Suppressor macrophage (primary cell): ENCODE data around the gene SPDYC.
A peak's percentile ranks its signal among the peaks of the same experiment; 100 is the strongest.

Experiments
- DNase-seq, 4 experiments: peaks; one replicate each; pipeline ENCODE4 v3.0.0-alpha.2; 2020 to 2022

SPDYC gene

DNA sequence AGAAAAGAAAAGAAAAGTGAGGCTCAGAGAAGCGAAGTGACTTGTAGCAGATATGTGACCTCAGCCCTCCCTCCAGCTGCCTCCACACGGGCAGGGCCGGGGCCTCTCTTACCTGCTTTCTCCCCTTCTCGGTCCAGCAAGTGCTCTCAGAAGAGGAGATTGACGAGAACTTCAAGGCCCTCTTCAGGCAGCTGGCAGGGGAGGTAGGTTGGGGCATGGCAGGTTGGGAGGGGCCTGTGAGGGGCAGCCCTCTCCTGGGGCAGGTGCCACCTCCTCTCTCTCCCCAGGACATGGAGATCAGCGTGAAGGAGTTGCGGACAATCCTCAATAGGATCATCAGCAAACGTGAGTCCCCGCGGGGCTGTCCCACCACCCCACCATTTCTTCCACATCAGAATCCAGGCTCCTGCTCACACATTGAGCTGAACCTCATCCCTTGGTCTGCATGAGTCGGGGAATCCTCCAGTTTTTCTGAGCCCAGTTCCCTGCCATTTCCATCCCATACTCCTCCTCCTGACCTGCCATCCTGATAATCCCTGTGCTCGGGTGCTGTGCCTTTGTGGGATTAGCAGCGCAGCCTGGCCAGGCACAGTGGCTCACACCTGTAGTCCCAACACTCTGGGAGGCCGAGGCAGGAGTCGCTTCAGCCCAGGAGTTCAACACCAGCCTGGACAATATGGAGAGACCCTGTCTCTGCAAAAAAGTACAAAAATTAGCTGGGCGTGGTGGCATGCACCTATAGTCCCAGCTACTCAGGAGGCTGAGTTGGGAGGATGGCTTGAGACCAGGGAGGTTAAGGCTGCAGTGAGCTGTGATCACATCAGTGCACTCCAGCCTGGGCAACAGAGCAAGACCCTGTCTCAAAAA, 38.1 kb downstream of the SPDYC start:
- DNase-seq: no peak

DNA sequence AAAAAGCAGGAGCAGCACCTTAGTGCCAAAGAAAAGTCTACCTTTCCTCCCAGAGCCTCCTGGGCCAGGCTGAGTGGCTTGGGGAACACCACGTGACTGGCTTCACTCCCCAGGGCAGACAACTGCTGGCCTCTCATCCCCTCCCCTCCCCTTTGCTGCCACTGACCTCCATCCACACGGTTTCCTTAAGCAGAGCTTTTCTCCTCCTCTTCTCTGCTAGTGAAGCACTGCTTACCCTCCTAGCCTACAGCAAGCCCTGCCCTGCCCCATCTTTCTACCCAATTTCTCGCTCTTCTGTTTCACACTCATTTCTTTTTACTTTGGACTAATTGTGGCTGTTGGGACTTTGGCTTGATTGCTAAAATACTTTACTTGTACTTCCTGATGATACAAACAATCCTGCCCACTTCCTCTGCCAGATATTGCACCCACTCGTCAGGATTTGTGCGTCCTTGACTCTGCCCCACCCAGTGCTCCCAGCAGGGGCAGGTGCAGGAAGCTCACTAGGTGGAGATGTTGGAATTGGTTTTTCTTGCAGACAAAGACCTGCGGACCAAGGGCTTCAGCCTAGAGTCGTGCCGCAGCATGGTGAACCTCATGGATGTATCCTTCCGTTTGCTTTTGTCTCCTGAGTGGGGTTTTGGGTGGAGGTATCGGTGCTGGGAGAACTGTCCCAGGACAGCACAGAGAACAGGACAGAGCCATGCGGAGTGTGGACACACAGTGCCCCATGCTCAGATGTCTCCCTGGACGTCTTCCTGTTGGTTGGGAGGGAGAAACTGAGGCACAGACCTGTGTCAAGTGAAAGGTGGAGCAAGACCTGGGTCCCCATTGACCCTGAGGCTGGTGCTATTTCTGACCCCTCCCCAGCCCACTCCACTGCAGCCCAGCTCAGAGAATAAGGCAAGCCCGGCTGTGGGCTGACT, 39.0 kb downstream of the SPDYC start:
- no peak for DNase-seq

DNA sequence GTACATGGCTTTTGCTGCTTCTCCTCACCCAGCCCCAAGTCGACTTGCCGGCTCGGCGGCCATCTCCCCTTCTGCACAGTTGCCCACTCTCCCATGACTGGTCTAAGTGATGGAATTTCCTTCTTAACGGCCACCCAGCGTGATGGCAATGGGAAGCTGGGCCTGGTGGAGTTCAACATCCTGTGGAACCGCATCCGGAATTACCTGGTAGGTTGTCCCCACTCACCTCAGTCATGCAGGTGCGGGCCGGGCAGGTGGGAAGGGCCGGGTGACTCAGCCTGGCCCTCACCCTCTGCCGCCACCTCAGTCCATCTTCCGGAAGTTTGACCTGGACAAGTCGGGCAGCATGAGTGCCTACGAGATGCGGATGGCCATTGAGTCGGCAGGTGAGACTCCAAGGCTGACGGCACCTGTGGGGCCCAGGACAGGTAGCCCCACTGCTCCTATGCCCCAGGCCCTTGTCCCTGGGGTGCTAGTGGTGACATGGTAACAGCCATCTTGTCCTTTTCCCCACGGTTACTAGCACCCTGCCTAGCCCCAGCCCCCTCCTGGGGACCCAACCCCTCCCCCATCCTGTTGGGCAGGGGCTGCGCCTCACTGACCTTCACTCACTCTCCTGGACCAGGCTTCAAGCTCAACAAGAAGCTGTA, 39.8 kb downstream of the SPDYC start:
- no peak for DNase-seq

DNA sequence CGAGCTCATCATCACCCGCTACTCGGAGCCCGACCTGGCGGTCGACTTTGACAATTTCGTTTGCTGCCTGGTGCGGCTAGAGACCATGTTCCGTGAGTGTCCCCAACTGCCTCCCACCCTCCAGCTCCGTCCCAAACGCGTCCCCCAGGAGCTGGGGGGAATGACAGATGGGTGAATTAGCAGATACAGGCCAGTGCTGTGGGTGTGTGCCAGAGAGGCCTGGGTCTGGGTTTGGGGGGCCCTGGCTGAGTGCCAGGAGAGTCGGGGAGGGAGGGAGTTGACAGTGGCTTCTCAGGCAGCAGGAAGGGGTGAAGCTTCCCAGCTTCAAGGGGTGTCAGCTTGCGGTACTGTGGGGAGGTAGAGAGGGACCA, 40.3 kb downstream of the SPDYC start:
- DNase-seq: no peak

DNA sequence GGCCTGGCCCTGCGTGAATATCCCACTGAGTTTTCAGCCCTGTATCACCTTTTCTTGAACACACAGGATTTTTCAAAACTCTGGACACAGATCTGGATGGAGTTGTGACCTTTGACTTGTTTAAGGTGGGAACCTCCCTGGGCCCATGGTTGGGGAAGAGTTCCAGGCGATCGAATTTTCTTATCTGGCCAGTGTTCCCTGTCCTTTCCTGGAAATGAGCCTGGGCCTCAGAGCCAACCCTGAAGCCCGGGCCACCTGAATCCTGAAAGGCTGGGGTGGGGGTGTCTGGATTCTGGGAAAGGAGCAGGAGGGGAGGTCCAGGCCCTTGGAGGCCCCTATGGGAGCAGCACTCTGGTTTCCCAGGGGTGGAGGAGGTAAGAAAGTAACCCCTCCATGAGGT, 40.7 kb downstream of the SPDYC start:
- DNase-seq: no peak

DNA sequence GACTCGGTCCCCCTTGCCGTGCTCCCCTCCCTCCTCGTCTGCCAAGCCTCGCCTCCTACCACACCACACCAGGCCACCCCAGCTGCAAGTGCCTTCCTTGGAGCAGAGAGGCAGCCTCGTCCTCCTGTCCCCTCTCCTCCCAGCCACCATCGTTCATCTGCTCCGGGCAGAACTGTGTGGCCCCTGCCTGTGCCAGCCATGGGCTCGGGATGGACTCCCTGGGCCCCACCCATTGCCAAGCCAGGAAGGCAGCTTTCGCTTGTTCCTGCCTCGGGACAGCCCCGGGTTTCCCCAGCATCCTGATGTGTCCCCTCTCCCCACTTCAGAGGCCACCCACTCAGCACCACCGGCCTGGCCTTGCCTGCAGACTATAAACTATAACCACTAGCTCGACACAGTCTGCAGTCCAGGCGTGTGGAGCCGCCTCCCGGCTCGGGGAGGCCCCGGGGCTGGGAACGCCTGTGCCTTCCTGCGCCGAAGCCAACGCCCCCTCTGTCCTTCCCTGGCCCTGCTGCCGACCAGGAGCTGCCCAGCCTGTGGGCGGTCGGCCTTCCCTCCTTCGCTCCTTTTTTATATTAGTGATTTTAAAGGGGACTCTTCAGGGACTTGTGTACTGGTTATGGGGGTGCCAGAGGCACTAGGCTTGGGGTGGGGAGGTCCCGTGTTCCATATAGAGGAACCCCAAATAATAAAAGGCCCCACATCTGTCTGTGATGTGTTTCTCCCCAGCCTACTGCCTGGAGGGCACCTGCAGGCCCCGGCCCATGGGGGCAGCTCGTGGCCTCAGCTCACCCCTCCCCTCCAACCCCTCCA, 41.5 kb downstream of the SPDYC start:
- DNase-seq: no peak

DNA sequence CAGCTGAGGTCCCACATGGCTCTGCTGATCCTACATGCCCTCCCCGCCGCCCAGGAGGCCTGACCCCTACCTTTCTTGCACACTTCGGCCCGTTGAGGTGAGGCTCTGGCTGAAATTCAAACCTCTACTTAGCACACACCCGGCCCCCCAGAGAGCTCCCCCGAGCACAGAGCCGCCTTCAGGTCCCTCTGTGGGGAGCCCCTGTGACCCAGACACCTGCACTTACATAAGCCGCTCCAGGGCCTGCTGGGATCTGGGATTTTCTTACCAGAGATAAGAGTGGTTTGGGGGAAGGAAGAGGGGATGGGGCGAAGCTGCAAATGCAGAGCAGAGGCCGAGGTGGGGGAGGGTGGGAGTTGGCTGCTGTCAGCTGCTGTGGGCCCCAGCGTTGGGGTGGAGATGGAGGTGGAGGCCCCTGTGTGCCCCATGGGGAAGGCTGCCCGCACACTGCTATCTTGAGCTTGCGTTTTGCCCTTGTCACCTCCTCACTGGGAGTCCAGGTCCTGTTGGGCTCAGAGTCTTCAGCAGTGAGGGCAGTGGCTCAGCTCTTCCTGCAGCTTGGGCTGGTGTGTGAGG, 42.3 kb downstream of the SPDYC start:
- no peak for DNase-seq

DNA sequence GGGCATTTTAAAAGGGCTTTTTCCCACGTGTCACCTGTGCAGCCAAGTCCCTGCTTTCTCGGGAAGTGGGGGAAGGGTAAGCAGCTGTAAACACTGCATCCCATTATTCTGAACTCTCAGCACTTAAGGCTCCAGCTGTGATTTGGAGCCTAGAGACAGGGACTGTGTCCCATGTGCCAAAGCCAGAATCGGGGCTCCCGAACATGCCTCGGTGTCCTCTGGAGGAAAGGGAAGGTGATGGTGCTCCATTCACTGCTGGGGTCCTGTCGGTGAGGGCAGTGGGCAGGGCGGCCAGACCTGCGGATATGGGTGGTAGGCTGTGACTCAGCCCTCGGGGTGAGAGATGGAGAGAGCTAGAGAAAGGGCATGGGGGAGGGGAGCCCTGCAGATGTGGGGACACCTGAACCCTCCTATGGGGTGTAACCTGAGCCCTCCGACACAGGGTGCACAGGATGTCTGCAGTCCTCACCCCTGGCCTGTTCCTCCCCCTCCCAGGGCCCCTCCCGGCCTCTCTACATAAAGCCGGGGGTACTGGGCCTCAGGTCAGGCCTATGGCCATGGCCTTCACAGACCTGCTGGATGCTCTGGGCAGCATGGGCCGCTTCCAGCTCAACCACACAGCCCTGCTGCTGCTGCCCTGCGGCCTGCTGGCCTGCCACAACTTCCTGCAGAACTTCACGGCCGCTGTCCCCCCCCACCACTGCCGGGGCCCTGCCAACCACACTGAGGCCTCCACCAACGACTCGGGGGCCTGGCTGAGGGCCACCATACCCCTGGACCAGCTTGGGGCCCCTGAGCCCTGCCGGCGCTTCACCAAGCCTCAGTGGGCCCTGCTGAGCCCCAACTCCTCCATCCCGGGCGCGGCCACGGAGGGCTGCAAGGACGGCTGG, 43.5 kb downstream of the SPDYC start:
- DNase-seq: peak in 1 of 4 experiments; percentile 44

DNA sequence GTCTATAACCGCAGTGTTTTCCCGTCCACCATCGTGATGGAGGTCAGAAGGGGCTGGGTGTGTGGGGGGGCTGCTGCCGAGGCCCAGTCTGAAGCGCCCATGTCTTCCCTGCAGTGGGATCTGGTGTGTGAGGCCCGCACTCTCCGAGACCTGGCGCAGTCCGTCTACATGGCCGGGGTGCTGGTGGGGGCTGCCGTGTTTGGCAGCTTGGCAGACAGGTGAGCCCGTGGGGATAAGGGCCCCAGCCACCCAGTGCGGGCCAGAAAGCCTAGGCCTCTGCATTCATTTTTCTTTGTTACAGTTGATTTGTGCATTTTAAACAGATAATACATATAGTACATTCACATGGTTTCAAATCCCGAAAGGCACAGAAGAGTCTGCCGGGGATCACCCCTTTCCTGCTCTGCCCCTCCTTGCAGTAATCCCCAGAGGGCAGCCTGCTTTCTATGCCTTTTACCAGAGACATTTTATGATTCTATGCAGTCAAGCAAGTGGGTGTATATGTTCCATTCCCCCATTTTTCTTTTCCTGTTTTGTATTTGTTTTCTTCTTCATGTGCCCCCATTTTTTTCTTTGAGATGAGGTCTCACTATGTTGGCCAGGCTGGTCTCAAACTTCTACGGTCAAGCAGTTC, 44.3 kb downstream of the SPDYC start:
- DNase-seq: no peak

DNA sequence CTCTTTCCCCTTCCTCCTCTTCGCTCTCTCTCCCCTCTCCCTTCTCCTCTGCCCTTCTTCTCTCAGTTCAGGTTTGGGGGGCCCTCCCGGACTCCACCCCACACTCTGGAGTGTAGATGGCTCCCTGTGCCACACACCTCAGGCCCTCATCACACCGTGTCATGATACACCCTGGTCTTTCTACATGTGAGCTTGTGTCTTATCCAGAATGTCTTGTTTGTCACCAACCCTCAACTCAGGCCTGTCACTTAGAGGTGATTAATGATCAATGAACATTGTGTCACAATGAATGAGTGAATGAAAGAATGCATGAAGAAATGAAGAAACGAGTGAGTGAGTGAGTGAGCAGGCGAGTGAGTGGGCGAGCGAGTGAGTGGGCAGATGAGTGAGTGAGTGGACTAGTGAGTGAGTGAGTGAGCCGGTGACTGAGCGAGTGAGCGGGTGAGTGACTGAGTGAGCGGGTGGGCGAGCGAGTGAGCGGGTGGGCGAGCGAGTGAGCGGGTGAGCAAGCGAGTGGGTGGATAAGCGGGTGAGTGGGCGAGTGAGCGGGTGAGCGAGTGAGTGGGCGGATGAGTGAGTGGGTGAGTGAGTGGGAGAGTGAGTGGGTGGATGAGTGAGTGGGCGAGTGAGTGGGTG, 45.5 kb downstream of the SPDYC start:
- DNase-seq: peak in 3 of 4 experiments; percentile 10 to 32 (median 23)

DNA sequence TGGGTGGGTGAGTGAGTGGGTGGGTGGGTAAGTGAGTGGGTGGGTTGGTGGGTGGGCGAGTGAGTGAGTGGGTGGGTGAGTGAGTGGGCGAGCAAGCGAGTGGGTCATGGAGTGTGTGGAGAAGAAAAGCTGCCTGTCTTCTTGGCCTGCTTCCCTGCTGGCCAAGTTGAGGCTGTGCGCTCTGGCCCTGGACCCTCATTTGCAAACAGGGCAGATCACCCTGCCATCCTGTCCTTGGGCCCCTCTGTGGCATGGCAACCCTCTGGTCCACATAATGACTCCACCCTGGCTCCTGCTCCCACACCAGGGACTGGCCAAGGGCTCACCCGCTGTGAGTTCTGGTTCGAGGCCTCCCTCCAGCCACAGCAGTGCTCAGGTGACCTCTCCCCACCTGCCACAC, 46.8 kb downstream of the SPDYC start:
- DNase-seq: no peak

DNA sequence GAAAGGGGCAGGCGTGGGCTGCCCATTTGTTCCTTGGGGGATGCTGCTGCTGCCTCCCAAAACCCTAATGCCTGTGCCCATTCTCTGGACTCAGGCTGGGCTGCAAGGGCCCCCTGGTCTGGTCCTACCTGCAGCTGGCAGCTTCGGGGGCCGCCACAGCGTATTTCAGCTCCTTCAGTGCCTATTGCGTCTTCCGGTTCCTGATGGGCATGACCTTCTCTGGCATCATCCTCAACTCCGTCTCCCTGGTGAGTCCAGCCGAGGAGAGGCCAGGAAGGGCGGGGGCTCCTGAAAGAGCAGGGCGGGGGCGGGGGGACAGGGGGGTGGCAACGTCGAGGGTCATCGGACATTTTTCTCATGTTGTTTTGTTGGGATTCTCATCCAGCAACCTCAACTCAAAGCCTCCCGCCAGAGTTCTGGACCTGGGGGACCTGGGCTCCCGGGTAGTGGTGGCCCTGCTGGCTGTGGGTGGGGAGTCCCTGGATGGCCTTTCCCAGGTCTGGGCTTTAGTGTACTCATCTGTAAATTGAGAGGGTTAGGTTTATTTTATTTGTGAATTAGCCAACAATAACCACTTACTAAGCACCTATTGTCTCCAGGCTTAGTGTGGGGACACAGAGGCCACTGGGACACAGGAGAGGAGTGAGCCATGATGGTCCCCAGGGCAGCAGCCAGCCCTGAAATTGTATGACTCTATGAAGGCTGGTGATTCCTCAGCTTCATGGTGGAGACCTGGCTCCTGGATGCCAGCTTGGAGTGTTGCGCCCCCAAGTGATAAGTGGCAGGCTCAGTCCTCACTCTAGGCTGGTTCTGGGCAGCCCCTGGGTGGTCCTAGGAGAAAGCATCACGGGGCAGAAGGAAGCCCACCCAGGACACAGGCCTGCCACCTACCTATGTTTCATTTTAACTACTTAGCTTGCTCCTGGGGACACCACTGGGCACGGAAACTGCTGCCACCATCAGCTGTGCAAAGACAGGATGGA, 47.7 kb downstream of the SPDYC start:
- no peak for DNase-seq

DNA sequence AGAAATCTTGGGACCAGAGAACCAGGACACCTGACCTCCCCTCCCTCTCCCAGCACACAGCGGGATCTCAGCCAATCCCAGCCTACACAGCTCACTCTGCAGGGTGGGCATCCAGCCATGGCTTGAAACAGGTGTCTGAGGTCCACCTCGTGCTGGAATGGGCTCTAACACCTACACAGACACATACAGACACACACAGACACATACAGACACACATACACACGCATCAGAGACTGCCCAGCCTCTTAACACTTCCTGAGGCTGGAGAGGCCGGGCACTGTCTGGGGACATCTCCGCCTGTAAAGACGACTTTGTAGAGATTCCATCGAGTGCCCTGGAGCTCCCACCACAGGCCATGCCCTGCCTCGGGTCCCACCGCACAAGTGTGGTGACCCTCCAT, 48.4 kb downstream of the SPDYC start:
- DNase-seq: no peak

DNA sequence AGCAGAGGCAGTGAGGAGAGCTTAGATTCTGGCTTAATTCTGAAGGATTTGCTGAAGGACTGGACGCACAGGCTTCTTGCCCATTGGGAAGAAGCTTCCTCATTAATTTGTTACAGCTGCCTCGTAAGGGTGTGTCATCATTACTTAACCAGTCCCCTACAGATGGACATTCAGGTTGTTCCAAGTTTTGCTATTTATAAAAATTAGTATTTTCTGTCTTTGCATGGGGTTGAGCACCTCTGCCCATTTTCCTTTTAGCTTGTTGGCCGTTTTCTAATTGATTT, 49.8 kb downstream of the SPDYC start:
- DNase-seq: peak; percentile 22 to 53 (median 50)

DNA sequence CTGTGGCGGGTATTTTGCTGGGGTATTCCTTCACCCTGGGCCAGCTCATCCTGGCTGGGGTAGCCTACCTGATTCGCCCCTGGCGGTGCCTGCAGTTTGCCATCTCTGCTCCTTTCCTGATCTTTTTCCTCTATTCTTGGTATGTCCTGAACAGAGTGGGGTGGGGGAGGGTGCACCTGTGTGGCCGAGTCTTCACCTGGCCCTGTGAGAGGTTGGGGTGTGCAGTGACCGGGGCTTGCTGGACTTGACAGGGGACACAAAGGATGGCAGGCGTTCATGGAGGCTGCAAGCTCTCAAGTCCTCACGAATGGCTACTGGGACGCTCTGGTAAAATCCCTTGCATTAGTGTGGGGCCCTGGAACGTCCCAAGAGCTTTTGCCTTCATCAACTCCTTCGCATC, 51.0 kb downstream of the SPDYC start:
- no peak for DNase-seq
